ENCODE results near the gene NIPA2. TPM values are rescaled to one million over a fixed set of nuclear protein-coding genes. Genes with fewer than 3 reads are reported as not detected.

The NIPA2 gene
- total and polyA plus RNA-seq, 2 of the 13 experiments (the other 11 are each of a cell fraction or from before 2014, with no cell fraction given), result 29.0 to 56.2 TPM

DNA sequence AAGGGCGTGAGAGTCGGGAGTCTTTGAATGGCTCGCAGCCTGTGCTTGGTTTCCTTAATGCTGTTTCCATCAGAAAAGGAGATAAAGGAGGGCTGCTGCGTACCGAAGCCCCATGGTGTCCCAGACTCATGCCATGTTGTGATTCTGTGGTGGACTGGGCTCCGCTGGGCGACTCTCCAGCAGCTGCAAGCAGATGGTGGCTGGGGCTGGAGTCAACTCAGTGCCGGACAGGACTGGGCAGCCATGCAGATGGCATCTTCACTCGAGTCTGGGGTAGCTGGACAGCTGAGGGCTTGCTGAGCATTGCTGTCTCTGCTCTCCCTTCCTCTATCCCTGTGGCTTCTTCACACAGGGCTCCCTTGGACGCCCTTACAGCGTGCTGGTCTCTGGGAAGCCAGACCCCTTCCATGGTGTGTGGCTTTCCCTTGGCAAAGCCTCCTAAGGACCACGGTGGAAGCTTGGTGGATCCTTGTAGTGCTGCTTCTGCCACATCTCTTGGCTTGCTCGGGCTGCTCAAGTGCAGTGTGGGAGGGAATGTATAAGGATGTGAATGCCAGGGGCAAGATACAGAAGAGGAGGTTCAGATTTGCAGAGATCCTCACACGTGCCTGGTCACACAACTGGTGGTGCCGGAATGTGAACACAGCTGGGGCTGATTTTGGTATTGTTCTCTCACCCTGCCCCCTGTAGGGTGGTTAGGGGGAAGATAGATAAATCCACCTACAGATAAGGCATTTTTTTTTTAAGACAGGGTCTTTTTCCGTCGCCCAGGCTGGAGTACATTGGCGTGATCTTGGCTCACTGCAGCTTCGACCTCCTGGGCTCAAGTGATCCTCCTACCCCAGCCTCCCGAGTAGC, 43.0 kb upstream of the NIPA2 start:
- BruUV-seq (replicated peaks), result no TSS peak
- no peaks in the 10 kb centered on the region for H3K9me3 ChIP-seq (ENCODE audit: low read length)
- 98% methylated on average over 16 of the region's 20 CpGs for WGBS (ENCODE audit: low lambda C conversion rate)
- no peak overlapping the region for H3K4me2 ChIP-seq (ENCODE audit: low read depth, low read length)
- POLR2A ChIA-PET, result no interaction called here
- ATAC-seq, result peak; percentile 35; the same call in 2 of the 3 replicates
- in situ Hi-C loops (cut with HindIII; ENCODE audit: extremely low pct_ligation_motif_present, low pct_unique_long_range_greater_than_20kb), result no loop called here
- no peaks in the 10 kb centered on the region; the same call in 1 of the 2 replicates for H4K20me1 ChIP-seq (ENCODE audit: insufficient read depth, low read length)
- no peak overlapping the region for H3K27ac ChIP-seq (ENCODE audit: extremely low read length, insufficient read depth, low read length)
- H3K4me1 ChIP-seq (ENCODE audit: insufficient read depth, low read length), result no peaks in the 10 kb centered on the region
- no peak overlapping the region for H3K9ac ChIP-seq (ENCODE audit: insufficient read depth, low read depth, low read length)
- peaks cover 70% of the 10 kb centered on the region for H3K79me2 ChIP-seq (ENCODE audit: insufficient read depth, low read length)
- H3K4me3 ChIP-seq (replicated peaks in 1 of 3; ENCODE audit: insufficient read depth in 1 of 3, low read depth in 2 of 3, low read length in 3 of 3), result no peak overlapping the region
- H3K36me3 ChIP-seq (replicated peaks in 1 of 2; ENCODE audit: control insufficient read depth in 1 of 2, insufficient read depth in 2 of 2, low read length in 2 of 2), result no peaks in the 10 kb centered on the region; a peak in 1 of 5 replicates
- no peak for DNase-seq (ENCODE audit: low spot score)
- TF ChIP-seq ZNF782 (CRISPR knock-in tag; IDR thresholded peaks at IDR 0.05; ENCODE audit: borderline replicate concordance), result no peak
- TF ChIP-seq ZNF331 (CRISPR knock-in tag; IDR thresholded peaks at IDR 0.05), result peak; percentile 96
- CTCF ChIA-PET (ENCODE audit: low intra/inter-chr PET ratio, low total read pairs), result no interaction called here
- intact Hi-C loops (cut with micrococcal nuclease; ENCODE audit: unreplicated experiment), result no loop called here
- no peak overlapping the region for H2AFZ ChIP-seq (ENCODE audit: low read length)
- FAIRE-seq, result no peak
- H3K27me3 ChIP-seq (ENCODE audit: control insufficient read depth in 1 of 2, insufficient read depth in 2 of 2, low read length in 2 of 2), result no peaks in the 10 kb centered on the region

DNA sequence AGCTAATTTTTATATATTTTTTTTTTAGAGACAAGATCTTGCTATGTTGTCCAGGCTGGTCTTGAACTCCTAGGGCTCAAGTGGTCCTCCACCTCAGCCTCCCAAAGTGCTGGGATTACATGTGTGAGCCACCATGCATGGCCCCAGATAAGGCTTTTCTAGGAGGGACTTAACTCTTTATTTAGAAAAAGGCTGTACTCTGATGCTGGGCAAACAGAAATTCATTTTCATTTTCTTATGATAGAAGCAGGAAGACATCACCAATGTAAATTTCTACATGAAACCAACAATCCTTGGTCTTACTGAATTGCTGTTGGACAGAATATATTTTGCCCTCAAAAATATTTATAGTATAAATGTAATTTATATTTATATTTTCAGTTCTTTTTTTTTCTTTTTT, 42.4 kb upstream of the NIPA2 start:
- H3K27me3 ChIP-seq (ENCODE audit: control insufficient read depth in 1 of 2, insufficient read depth in 2 of 2, low read length in 2 of 2), result no peaks in the 10 kb centered on the region
- H3K4me3 ChIP-seq (replicated peaks in 1 of 3; ENCODE audit: insufficient read depth in 1 of 3, low read depth in 2 of 3, low read length in 3 of 3), result no peak overlapping the region
- H3K79me2 ChIP-seq (ENCODE audit: insufficient read depth, low read length), result peaks cover 66% of the 10 kb centered on the region
- no peak for ATAC-seq
- no peaks in the 10 kb centered on the region; the same call in 1 of the 2 replicates for H4K20me1 ChIP-seq (ENCODE audit: insufficient read depth, low read length)
- no peak for FAIRE-seq
- ChIA-PET CTCF (ENCODE audit: low intra/inter-chr PET ratio, low total read pairs) (no interaction called here), POLR2A (no interaction called here)
- DNase-seq (ENCODE audit: low spot score), result no peak
- no peak overlapping the region for H3K27ac ChIP-seq (ENCODE audit: extremely low read length, insufficient read depth, low read length)
- intact Hi-C loops (cut with micrococcal nuclease; ENCODE audit: unreplicated experiment), result no loop called here
- no peaks in the 10 kb centered on the region for H3K9me3 ChIP-seq (ENCODE audit: low read length)
- H3K9ac ChIP-seq (ENCODE audit: insufficient read depth, low read depth, low read length), result no peak overlapping the region
- in situ Hi-C loops (cut with HindIII; ENCODE audit: extremely low pct_ligation_motif_present, low pct_unique_long_range_greater_than_20kb), result no loop called here
- no peak overlapping the region for H2AFZ ChIP-seq (ENCODE audit: low read length)
- H3K36me3 ChIP-seq (replicated peaks in 1 of 2; ENCODE audit: control insufficient read depth in 1 of 2, insufficient read depth in 2 of 2, low read length in 2 of 2), result no peaks in the 10 kb centered on the region; a peak in 1 of 5 replicates
- BruUV-seq (replicated peaks), result no TSS peak
- no peaks in the 10 kb centered on the region for H3K4me1 ChIP-seq (ENCODE audit: insufficient read depth, low read length)
- H3K4me2 ChIP-seq (ENCODE audit: low read depth, low read length), result no peak overlapping the region
- TF ChIP-seq, protein P1, sequence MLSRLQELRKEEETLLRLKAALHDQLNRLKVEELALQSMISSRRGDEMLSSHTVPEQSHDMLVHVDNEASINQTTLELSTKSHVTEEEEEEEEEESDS (CRISPR knock-in tag; IDR thresholded peaks at IDR 0.05; ENCODE audit: borderline replicate concordance), result no peak
- TF ChIP-seq ZFP36L1 (CRISPR knock-in tag; IDR thresholded peaks at IDR 0.05) (no peak), HES4 (CRISPR knock-in tag; IDR thresholded peaks at IDR 0.05; ENCODE audit: borderline replicate concordance) (no peak), ZC3H4 (CRISPR knock-in tag; IDR thresholded peaks at IDR 0.05; ENCODE audit: borderline replicate concordance) (no peak), ZNF354B (CRISPR knock-in tag; IDR thresholded peaks at IDR 0.05) (no peak), ZSCAN20 (CRISPR knock-in tag; IDR thresholded peaks at IDR 0.05; ENCODE audit: borderline replicate concordance) (no peak), SRY (CRISPR knock-in tag; IDR thresholded peaks at IDR 0.05) (no peak)
- TF ChIP-seq, protein P2, sequence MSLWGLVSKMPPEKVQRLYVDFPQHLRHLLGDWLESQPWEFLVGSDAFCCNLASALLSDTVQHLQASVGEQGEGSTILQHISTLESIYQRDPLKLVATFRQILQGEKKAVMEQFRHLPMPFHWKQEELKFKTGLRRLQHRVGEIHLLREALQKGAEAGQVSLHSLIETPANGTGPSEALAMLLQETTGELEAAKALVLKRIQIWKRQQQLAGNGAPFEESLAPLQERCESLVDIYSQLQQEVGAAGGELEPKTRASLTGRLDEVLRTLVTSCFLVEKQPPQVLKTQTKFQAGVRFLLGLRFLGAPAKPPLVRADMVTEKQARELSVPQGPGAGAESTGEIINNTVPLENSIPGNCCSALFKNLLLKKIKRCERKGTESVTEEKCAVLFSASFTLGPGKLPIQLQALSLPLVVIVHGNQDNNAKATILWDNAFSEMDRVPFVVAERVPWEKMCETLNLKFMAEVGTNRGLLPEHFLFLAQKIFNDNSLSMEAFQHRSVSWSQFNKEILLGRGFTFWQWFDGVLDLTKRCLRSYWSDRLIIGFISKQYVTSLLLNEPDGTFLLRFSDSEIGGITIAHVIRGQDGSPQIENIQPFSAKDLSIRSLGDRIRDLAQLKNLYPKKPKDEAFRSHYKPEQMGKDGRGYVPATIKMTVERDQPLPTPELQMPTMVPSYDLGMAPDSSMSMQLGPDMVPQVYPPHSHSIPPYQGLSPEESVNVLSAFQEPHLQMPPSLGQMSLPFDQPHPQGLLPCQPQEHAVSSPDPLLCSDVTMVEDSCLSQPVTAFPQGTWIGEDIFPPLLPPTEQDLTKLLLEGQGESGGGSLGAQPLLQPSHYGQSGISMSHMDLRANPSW (CRISPR knock-in tag; IDR thresholded peaks at IDR 0.05; ENCODE audit: borderline replicate concordance), result no peak
- TF ChIP-seq, protein P3, sequence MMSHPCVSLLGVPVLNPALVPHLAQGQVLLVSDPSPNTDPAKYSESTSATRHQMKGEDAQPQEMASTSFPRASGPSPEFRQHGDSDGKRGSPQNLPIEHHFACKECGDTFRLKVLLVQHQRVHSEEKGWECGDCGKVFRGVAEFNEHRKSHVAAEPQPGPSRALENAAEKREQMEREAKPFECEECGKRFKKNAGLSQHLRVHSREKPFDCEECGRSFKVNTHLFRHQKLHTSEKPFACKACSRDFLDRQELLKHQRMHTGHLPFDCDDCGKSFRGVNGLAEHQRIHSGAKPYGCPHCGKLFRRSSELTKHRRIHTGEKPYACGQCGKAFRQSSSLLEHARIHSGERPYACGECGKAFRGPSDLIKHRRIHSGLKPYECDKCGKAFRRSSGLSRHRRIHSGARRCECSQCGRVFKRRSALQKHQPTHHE (CRISPR knock-in tag; IDR thresholded peaks at IDR 0.05; ENCODE audit: borderline replicate concordance), result no peak
